Upper lobe of left lung (tissue), 4 donors: ENCODE results near the gene SYT9.

Experiments used
- CTCF ChIP-seq, 6 experiments: fragments of 450-650 bp in 4 of 6; fragments of 200-600 bp in 2 of 6; sonication (generic) in 2 of 6; IDR thresholded peaks; one replicate each; pipeline ENCODE4 v1.5.1; 2016 to 2019; ENCODE audit warnings: antibody characterized with exemption in 6 of 6
- EP300 ChIP-seq, 4 donors: sonication (generic); formaldehyde crosslinking; IDR thresholded peaks; one replicate each; pipeline ENCODE4 v1.5.1; 2017; ENCODE audit warnings: antibody characterized with exemption in 4 of 4, control low read depth in 2 of 4
- POLR2A ChIP-seq, 4 donors: fragments of 450-650 bp; IDR thresholded peaks; one replicate each; pipeline ENCODE4 v1.5.1; 2016 to 2017; ENCODE audit warnings: antibody characterized with exemption in 4 of 4, mild to moderate bottlenecking in 2 of 4
- POLR2AphosphoS5 ChIP-seq, 2 donors: sonication (generic); formaldehyde crosslinking; IDR thresholded peaks; one replicate each; pipeline ENCODE4 v1.5.1; 2017; ENCODE audit warnings: antibody characterized with exemption in 2 of 2

- no peak for TF ChIP-seq CTCF (IDR thresholded peaks at IDR 0.05)
- TF ChIP-seq EP300 (IDR thresholded peaks at IDR 0.05), result no peak
- TF ChIP-seq POLR2A (IDR thresholded peaks at IDR 0.05), result no peak
- TF ChIP-seq POLR2AphosphoS5 (IDR thresholded peaks at IDR 0.05), result no peak
Measured at GRCh38 chr11:7427733-7428132, 176.0 kb downstream of the SYT9 start.
